AG08395 (cell line): ENCODE measurements around the gene KCTD2.
"Not testable (repeated sequence)": the region's sequence is repeated elsewhere in the genome, so short reads cannot be mapped to it uniquely, and the experiment has no call there.

Source experiments
- DNase-seq: peaks from one replicate; pipeline ENCODE4 v3.0.0; 2012; ENCODE audit warnings: mixed read lengths, low spot score

The KCTD2 gene

GRCh38 chr17:75051941-75052340 lies 4.9 kb downstream of the KCTD2 start:
- no peak for DNase-seq

- peak; percentile 80 for DNase-seq
Measured at GRCh38 chr17:75059369-75060345, 12.6 kb downstream of the KCTD2 start.

GRCh38 chr17:75060434-75061054 lies 13.5 kb downstream of the KCTD2 start:
- no peak for DNase-seq

- no peak for DNase-seq
Measured at GRCh38 chr17:75061055-75061438, 14.0 kb downstream of the KCTD2 start.

GRCh38 chr17:75061618-75062017 lies 14.6 kb downstream of the KCTD2 start:
- no peak for DNase-seq

GRCh38 chr17:75063201-75063600 lies 16.2 kb downstream of the KCTD2 start:
- no peak for DNase-seq

- no peak for DNase-seq
Measured at GRCh38 chr17:75063626-75064025, 16.6 kb downstream of the KCTD2 start.

GRCh38 chr17:75064040-75064439 lies 17.0 kb downstream of the KCTD2 start:
- no peak for DNase-seq

- no peak for DNase-seq
Measured at GRCh38 chr17:75064460-75064859, 17.4 kb downstream of the KCTD2 start.

GRCh38 chr17:75064867-75065561 lies 18.0 kb downstream of the KCTD2 start:
- DNase-seq = no peak

- DNase-seq = peak; percentile 64
Measured at GRCh38 chr17:75065562-75066151, 18.6 kb downstream of the KCTD2 start.

- DNase-seq = no peak
Measured at GRCh38 chr17:75067856-75068255, 20.8 kb downstream of the KCTD2 start.

GRCh38 chr17:75068750-75069149 lies 21.7 kb downstream of the KCTD2 start:
- DNase-seq = no peak

GRCh38 chr17:75069783-75070182 lies 22.8 kb downstream of the KCTD2 start:
- peak; percentile 56 for DNase-seq

- DNase-seq = not testable (repeated sequence)
Measured at GRCh38 chr17:75071478-75072271, 24.6 kb downstream of the KCTD2 start.

- DNase-seq = not testable (repeated sequence)
Measured at GRCh38 chr17:75072909-75073308, 25.9 kb downstream of the KCTD2 start.

GRCh38 chr17:75073618-75074047 lies 26.6 kb downstream of the KCTD2 start:
- peak; percentile 50 for DNase-seq

- DNase-seq = no peak
Measured at GRCh38 chr17:75074532-75074931, 27.5 kb downstream of the KCTD2 start.

GRCh38 chr17:75075597-75076336 lies 28.7 kb downstream of the KCTD2 start:
- no peak for DNase-seq

GRCh38 chr17:75077072-75077495 lies 30.1 kb downstream of the KCTD2 start:
- no peak for DNase-seq
